ENCODE data around the gene TOLLIP. TPM values are rescaled to one million over a fixed set of nuclear protein-coding genes. Genes with fewer than 3 reads are reported as not detected.
A peak's percentile ranks its signal among the peaks of the same experiment; 100 is the strongest.

Gene TOLLIP
- total and polyA plus RNA-seq, 2 of the 8 experiments (the other 6 are each of a cell fraction or from before 2014, with no cell fraction given) = 23.7 to 34.7 TPM

DNA sequence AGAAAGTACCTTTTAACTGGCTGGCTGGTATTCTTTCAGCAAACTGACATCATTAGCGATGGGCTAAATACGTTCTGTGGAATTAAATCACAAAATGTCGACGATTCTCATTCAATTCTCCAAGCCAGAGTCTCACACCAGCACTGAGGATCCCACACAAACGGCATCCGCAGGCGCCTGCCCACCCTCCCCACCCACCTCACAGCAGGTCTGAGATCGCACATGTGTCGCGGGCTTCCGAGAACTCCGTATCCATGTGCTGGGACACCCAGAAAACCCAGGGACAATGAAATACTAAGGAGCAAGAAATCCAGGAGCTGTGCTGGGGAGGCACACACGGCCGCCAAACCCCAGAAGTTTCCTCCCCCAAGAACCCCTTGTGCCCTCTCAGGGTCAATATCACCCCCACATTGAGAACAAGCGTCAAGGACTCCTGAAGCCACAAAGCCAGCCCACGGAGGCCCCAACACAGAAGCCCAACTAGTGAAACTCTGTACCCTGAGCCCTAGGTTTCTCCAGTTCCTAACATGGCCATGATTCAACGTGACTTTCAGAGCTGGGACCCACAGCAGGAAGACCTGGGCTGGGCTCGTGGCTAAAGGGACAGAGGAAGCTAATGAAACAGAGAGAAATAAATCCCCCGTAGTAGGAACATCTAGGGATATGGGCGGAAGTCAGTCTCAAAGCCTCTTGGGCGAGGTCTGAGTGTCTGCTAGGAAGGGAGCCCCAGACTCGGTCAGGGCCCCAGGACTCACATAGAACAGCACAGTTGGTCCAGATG, 8.0 kb downstream of the TOLLIP start:
- Histone ChIP-seq H2AFZ (ENCODE audit: low read length) (no peak overlapping the region), H3K9ac (replicated peaks in 1 of 4; ENCODE audit: extremely low read depth in 1 of 4, low read depth in 3 of 4, low read length in 3 of 4) (no peak overlapping the region), H3K14ac (ENCODE audit: insufficient read length) (no peak overlapping the region), H2BK15ac (ENCODE audit: low read length) (no peak overlapping the region), H3K9me3 (ENCODE audit: insufficient read depth in 2 of 2, low read depth in 1 of 2, low read length in 1 of 2) (no peaks in the 10 kb centered on the region), H2BK20ac (ENCODE audit: low read length) (no peak overlapping the region), H4K20me1 (replicated peaks in 1 of 2; ENCODE audit: control insufficient read depth in 1 of 2, insufficient read depth in 2 of 2, low read length in 2 of 2) (peaks cover 18 to 33% of the 10 kb centered on the region in 2 experiments), H2BK12ac (ENCODE audit: low read depth, low read length) (no peak overlapping the region), H3K27ac (ENCODE audit: low read depth, low read length) (no peak overlapping the region), H4K91ac (replicated peaks; ENCODE audit: insufficient read length, low read length) (no peak overlapping the region), H2BK5ac (ENCODE audit: low read depth, low read length) (no peak overlapping the region), H4K5ac (ENCODE audit: insufficient read length, low read depth, low read length) (no peak overlapping the region), H3K4me3 (ENCODE audit: extremely low read depth in 1 of 4, insufficient read depth in 2 of 4, low read depth in 3 of 4, low read length in 4 of 4) (no peak overlapping the region), H3K79me1 (ENCODE audit: low read depth, low read length) (peaks cover 22% of the 10 kb centered on the region), H3K79me2 (ENCODE audit: control insufficient read depth in 1 of 2, insufficient read depth in 2 of 2, low read length in 2 of 2) (peaks cover 3 to 70% of the 10 kb centered on the region in 2 experiments; a peak in 3 of 4 replicates), H3K36me3 (ENCODE audit: control insufficient read depth in 2 of 4, insufficient read depth in 4 of 4, low read length in 3 of 4) (no peaks in the 10 kb centered on the region), H3K23me2 (ENCODE audit: low read depth, low read length) (no peaks in the 10 kb centered on the region), H2BK120ac (replicated peaks; ENCODE audit: low read depth, low read length) (no peak overlapping the region), H2AK5ac (ENCODE audit: low read depth, low read length) (no peak overlapping the region), H3K56ac (replicated peaks; ENCODE audit: insufficient read length, low read depth, low read length) (no peak overlapping the region), H3K23ac (ENCODE audit: insufficient read length) (no peak overlapping the region), H4K8ac (ENCODE audit: extremely low read depth, insufficient read depth, low read length) (no peak overlapping the region), H3K18ac (ENCODE audit: extremely low read depth, low read length) (no peak overlapping the region), H3K4ac (replicated peaks; ENCODE audit: insufficient read length, low read depth, low read length) (no peak overlapping the region), H3K4me2 (ENCODE audit: insufficient read depth in 1 of 2, low read depth in 2 of 2, low read length in 2 of 2) (no peak overlapping the region), H3K27me3 (replicated peaks in 1 of 4; ENCODE audit: control insufficient read depth in 3 of 4, extremely low read depth in 1 of 4, insufficient read depth in 3 of 4, low read length in 3 of 4) (no peaks in the 10 kb centered on the region), H3K4me1 (replicated peaks in 1 of 4; ENCODE audit: control insufficient read depth in 3 of 4, insufficient read depth in 4 of 4, low read length in 3 of 4) (peaks cover 0 to 9% (median 0%) of the 10 kb centered on the region in 4 experiments; a peak in 3 of 7 replicates)
- ChIA-PET POLR2A (ENCODE audit: partially characterized antibody) (no interaction called here), CTCF (ENCODE audit: partially characterized antibody) (interaction anchor here (0.7 to 3.8 kb wide), 4 partner anchors 9 to 213 kb away, joined by 4 to 18 read pairs (median 8); no protein-coding TSS in a partner anchor)
- peak in 1 of 2 experiments; percentile 29 for DNase-seq (ENCODE audit: low read depth in 1 of 2, low spot score in 2 of 2)
- no peak for FAIRE-seq
- WGBS, 2 experiments (ENCODE audit: extremely low coverage in 1 of 2, insufficient coverage in 1 of 2, insufficient read length in 1 of 2, insufficient replicate concordance in 2 of 2, low coverage in 1 of 2, low lambda C conversion rate in 2 of 2, missing lambda C conversion rate in 1 of 2) = 93% methylated on average over 20 of the region's 22 CpGs; no CpG with 5 or more reads in 1 of the 2 experiments
- TF ChIP-seq SIN3A (conservative IDR thresholded peaks at IDR 0.05 in 1 of 2, IDR thresholded peaks at IDR 0.05 in 1 of 2; ENCODE audit: low read depth in 1 of 2, low read length in 2 of 2) (no peak), CBX5 (IDR thresholded peaks at IDR 0.05; ENCODE audit: low read depth, low read length) (no peak), TEAD4 (IDR thresholded peaks at IDR 0.05; ENCODE audit: low read depth, low read length) (no peak), POU5F1 (IDR thresholded peaks at IDR 0.05; ENCODE audit: low read depth, low read length) (no peak), RFX5 (IDR thresholded peaks at IDR 0.05; ENCODE audit: borderline replicate concordance, low read depth, low read length) (no peak), CHD1 (IDR thresholded peaks at IDR 0.05; ENCODE audit: low read depth, low read length) (no peak), SP4 (IDR thresholded peaks at IDR 0.05; ENCODE audit: low read length) (no peak), POLR2A (IDR thresholded peaks at IDR 0.05; ENCODE audit: control extremely low read depth in 1 of 2, low read depth in 2 of 2, low read length in 2 of 2) (no peak), MAFK (IDR thresholded peaks at IDR 0.05; ENCODE audit: low read depth, low read length) (no peak)
- TF ChIP-seq, protein P1, sequence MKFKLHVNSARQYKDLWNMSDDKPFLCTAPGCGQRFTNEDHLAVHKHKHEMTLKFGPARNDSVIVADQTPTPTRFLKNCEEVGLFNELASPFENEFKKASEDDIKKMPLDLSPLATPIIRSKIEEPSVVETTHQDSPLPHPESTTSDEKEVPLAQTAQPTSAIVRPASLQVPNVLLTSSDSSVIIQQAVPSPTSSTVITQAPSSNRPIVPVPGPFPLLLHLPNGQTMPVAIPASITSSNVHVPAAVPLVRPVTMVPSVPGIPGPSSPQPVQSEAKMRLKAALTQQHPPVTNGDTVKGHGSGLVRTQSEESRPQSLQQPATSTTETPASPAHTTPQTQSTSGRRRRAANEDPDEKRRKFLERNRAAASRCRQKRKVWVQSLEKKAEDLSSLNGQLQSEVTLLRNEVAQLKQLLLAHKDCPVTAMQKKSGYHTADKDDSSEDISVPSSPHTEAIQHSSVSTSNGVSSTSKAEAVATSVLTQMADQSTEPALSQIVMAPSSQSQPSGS (IDR thresholded peaks at IDR 0.05; ENCODE audit: low read length) = no peak
- TF ChIP-seq, protein P2, sequence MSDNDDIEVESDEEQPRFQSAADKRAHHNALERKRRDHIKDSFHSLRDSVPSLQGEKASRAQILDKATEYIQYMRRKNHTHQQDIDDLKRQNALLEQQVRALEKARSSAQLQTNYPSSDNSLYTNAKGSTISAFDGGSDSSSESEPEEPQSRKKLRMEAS (IDR thresholded peaks at IDR 0.05) = no peak
